HG02981 (cell line): Measurements from ENCODE around the gene FAR1.
"Not testable (repeated sequence)": the region's sequence is repeated elsewhere in the genome, so short reads cannot be mapped to it uniquely, and the experiment has no call there.

Source experiments
- ATAC-seq: cut with Tn5 transposase; IDR thresholded peaks from one replicate; pipeline ENCODE4 v1.9.1; 2021; ENCODE audit warnings: mild to moderate bottlenecking, moderate library complexity; ENCODE audit not compliant: unreplicated experiment

FAR1 gene

GRCh38 chr11:13668102-13668956 is at the start of gene FAR1:
Gene FAR1, plus strand, starts transcription at chr11:13668668. Its CDS starts 26,098 bp downstream, at chr11:13694766.
- peak; percentile 87 for ATAC-seq

GRCh38 chr11:13620063-13620462 is 48.4 kb upstream of the FAR1 start:
- no peak for ATAC-seq

- ATAC-seq, result not testable (repeated sequence)
Measured at GRCh38 chr11:13626818-13627217, 41.6 kb upstream of the FAR1 start.

- ATAC-seq, result not testable (repeated sequence)
Measured at GRCh38 chr11:13628634-13629033, 39.8 kb upstream of the FAR1 start.

- ATAC-seq, result no peak
Measured at GRCh38 chr11:13629779-13630178, 38.7 kb upstream of the FAR1 start.

GRCh38 chr11:13635290-13635689 is 33.2 kb upstream of the FAR1 start:
- no peak for ATAC-seq

GRCh38 chr11:13635804-13636203 is 32.7 kb upstream of the FAR1 start:
- no peak for ATAC-seq

- ATAC-seq, result no peak
Measured at GRCh38 chr11:13637125-13638069, 31.1 kb upstream of the FAR1 start.

GRCh38 chr11:13638422-13638821 is 30.0 kb upstream of the FAR1 start:
- ATAC-seq, result no peak

- ATAC-seq, result no peak
Measured at GRCh38 chr11:13644997-13645687, 23.3 kb upstream of the FAR1 start.

GRCh38 chr11:13647391-13647790 is 21.1 kb upstream of the FAR1 start:
- no peak for ATAC-seq

GRCh38 chr11:13649619-13650018 is 18.8 kb upstream of the FAR1 start:
- no peak for ATAC-seq

GRCh38 chr11:13651515-13651914 is 17.0 kb upstream of the FAR1 start:
- not testable (repeated sequence) for ATAC-seq

- no peak for ATAC-seq
Measured at GRCh38 chr11:13661074-13661623, 7.3 kb upstream of the FAR1 start.

- ATAC-seq, result no peak
Measured at GRCh38 chr11:13663631-13664071, 4.8 kb upstream of the FAR1 start.

GRCh38 chr11:13664351-13664750 is 4.1 kb upstream of the FAR1 start:
- ATAC-seq, result no peak

GRCh38 chr11:13666708-13667107 is 1.8 kb upstream of the FAR1 start:
- no peak for ATAC-seq

- ATAC-seq, result no peak
Measured at GRCh38 chr11:13667245-13667644, 1.2 kb upstream of the FAR1 start.

GRCh38 chr11:13667795-13668101 is 720 bp upstream of the FAR1 start:
- no peak for ATAC-seq

- ATAC-seq, result peak; percentile 8
Measured at GRCh38 chr11:13668957-13669521, 571 bp downstream of the FAR1 start.
